MM.1S (cell line): ENCODE results near the gene METAP2.

Source experiments
- DNase-seq: peaks from one replicate; pipeline ENCODE4 v3.0.0-alpha.2; 2015
- H2AFZ ChIP-seq: fragments of 300-600 bp; sonication (generic); 2 replicates; pipeline ENCODE4 v1.6.0; 2016; ENCODE audit warnings: antibody characterized with exemption, low read length
- H3F3A ChIP-seq: fragments of 300-600 bp; sonication (generic); 2 replicates; pipeline ENCODE4 v1.6.1; 2016; ENCODE audit warnings: mild to moderate bottlenecking, antibody characterized with exemption, low read length, moderate library complexity, mixed read lengths; ENCODE audit not compliant: insufficient read depth
- H3K27ac ChIP-seq: fragments of 300-600 bp; sonication (generic); 2 replicates; pipeline ENCODE4 v1.5.1; 2016; ENCODE audit warnings: mild to moderate bottlenecking, low read length
- H3K27me3 ChIP-seq: fragments of 300-600 bp; sonication (generic); replicated peaks from 2 replicates; pipeline ENCODE4 v1.6.0; 2016; ENCODE audit warnings: low read length; ENCODE audit not compliant: insufficient read depth
- H3K36me3 ChIP-seq: fragments of 300-600 bp; sonication (generic); replicated peaks from 2 replicates; pipeline ENCODE4 v1.6.1; 2016; ENCODE audit warnings: mild to moderate bottlenecking, low read length, mixed read lengths; ENCODE audit not compliant: insufficient read depth
- H3K4me1 ChIP-seq: fragments of 300-600 bp; sonication (generic); 2 replicates; pipeline ENCODE4 v1.6.1; 2016; ENCODE audit warnings: low read length, mixed read lengths
- H3K4me2 ChIP-seq: fragments of 300-600 bp; sonication (generic); 2 replicates; pipeline ENCODE4 v1.6.0; 2016; ENCODE audit warnings: low read depth, low read length
- H3K4me3 ChIP-seq: fragments of 300-600 bp; sonication (generic); 2 replicates; pipeline ENCODE4 v1.5.1; 2016; ENCODE audit warnings: low read length, mixed read lengths
- H3K79me2 ChIP-seq: fragments of 300-600 bp; sonication (generic); 2 replicates; pipeline ENCODE4 v1.6.1; 2016; ENCODE audit warnings: mixed run types, low read length, mixed read lengths
- H3K9ac ChIP-seq: fragments of 300-600 bp; sonication (generic); 2 replicates; pipeline ENCODE4 v1.6.1; 2016; ENCODE audit warnings: low read length, mixed read lengths
- H3K9me2 ChIP-seq: fragments of 300-600 bp; sonication (generic); replicated peaks from 2 replicates; pipeline ENCODE4 v1.6.1; 2016; ENCODE audit warnings: mild to moderate bottlenecking, low read length, mixed read lengths; ENCODE audit not compliant: insufficient read depth
- H3K9me3 ChIP-seq: fragments of 300-600 bp; sonication (generic); replicated peaks from 2 replicates; pipeline ENCODE4 v1.6.1; 2016; ENCODE audit warnings: mild to moderate bottlenecking, low read length, mixed read lengths; ENCODE audit not compliant: insufficient read depth
- H4K20me1 ChIP-seq: fragments of 300-600 bp; sonication (generic); 2 replicates; pipeline ENCODE4 v1.6.1; 2016; ENCODE audit warnings: mild to moderate bottlenecking, low read length, moderate library complexity, mixed read lengths; ENCODE audit not compliant: insufficient read depth
- EZH2 ChIP-seq: fragments of 300-600 bp; sonication (generic); optimal IDR thresholded peaks from 2 replicates; pipeline ENCODE3; 2017; ENCODE audit warnings: low read depth, mild to moderate bottlenecking, antibody characterized with exemption, low read length, mixed read lengths
- EZH2phosphoT487 ChIP-seq: fragments of 300-600 bp; sonication (generic); IDR thresholded peaks from 2 replicates; pipeline ENCODE4 v1.6.1; 2018; ENCODE audit warnings: antibody characterized with exemption, low read length
- TF ChIP-seq, protein P1 (sequence below): fragments of 300-600 bp; sonication (generic); IDR thresholded peaks from 2 replicates; pipeline ENCODE4 v1.5.1; 2016; ENCODE audit warnings: antibody characterized with exemption, low read length, mixed read lengths

METAP2 gene

DNA sequence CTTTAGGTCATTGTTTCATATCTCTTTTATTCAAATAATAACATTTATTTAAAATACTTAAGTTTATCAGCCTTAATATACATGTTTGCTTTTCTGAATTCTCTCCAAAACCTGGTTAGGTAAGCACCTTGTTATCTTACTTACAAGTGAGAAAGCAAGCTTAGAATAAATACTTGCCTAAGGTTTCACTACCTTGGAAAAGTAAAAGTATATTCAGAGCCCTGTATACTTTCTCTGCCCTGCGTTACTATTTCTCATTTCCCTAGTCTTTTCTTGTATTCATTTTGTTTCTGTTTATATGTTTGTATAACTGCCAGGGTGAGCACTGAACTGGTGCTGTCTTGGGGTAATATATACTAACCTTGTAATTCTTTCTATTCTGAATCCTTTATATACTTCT is 21.5 kb downstream of the METAP2 start:
- TF ChIP-seq, protein P1, sequence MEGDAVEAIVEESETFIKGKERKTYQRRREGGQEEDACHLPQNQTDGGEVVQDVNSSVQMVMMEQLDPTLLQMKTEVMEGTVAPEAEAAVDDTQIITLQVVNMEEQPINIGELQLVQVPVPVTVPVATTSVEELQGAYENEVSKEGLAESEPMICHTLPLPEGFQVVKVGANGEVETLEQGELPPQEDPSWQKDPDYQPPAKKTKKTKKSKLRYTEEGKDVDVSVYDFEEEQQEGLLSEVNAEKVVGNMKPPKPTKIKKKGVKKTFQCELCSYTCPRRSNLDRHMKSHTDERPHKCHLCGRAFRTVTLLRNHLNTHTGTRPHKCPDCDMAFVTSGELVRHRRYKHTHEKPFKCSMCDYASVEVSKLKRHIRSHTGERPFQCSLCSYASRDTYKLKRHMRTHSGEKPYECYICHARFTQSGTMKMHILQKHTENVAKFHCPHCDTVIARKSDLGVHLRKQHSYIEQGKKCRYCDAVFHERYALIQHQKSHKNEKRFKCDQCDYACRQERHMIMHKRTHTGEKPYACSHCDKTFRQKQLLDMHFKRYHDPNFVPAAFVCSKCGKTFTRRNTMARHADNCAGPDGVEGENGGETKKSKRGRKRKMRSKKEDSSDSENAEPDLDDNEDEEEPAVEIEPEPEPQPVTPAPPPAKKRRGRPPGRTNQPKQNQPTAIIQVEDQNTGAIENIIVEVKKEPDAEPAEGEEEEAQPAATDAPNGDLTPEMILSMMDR, result no peak
- TF ChIP-seq EZH2 (no peak), EZH2phosphoT487 (no peak)
- Histone ChIP-seq H3K9me3 (no peaks in the 10 kb centered on the region), H3K4me2 (no peak overlapping the region), H3K79me2 (peaks cover 9% of the 10 kb centered on the region), H3K27ac (no peak overlapping the region), H3K4me3 (no peak overlapping the region), H3K9ac (no peak overlapping the region), H2AFZ (no peak overlapping the region), H3K9me2 (no peaks in the 10 kb centered on the region), H4K20me1 (no peaks in the 10 kb centered on the region), H3F3A (no peaks in the 10 kb centered on the region), H3K36me3 (peaks cover 13% of the 10 kb centered on the region; the same call in 1 of the 2 replicates), H3K4me1 (no peaks in the 10 kb centered on the region), H3K27me3 (no peaks in the 10 kb centered on the region)
- no peak for DNase-seq

DNA sequence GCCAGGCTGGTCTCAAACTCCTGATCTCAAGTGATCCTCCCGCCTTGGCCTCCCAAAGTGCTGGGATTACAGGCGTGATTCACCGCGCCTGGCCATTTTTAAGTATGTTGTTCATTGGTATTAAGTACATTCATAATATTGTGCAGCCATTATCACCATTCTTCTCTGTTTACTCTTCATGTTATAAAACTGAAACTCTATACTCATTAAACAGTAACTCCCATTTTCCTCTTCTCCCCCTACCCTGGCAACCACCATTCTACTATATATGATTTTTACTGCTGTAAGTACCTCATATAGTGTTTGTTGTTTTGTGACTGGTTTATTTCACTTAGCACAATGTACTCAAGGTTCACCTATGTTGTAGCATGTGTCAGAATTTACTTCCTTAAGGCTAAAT is 23.1 kb downstream of the METAP2 start:
- Histone ChIP-seq H2AFZ (no peak overlapping the region), H3F3A (no peaks in the 10 kb centered on the region), H3K36me3 (peaks cover 10% of the 10 kb centered on the region; the same call in 1 of the 2 replicates), H3K4me1 (no peaks in the 10 kb centered on the region), H3K4me2 (no peak overlapping the region), H3K4me3 (no peak overlapping the region), H4K20me1 (no peaks in the 10 kb centered on the region), H3K79me2 (peaks cover 21% of the 10 kb centered on the region), H3K27me3 (no peaks in the 10 kb centered on the region), H3K9ac (no peak overlapping the region), H3K27ac (no peak overlapping the region), H3K9me3 (no peaks in the 10 kb centered on the region), H3K9me2 (no peaks in the 10 kb centered on the region)
- DNase-seq, result no peak
- TF ChIP-seq, protein P1, result no peak
- no peak for TF ChIP-seq EZH2phosphoT487
- TF ChIP-seq EZH2, result no peak

DNA sequence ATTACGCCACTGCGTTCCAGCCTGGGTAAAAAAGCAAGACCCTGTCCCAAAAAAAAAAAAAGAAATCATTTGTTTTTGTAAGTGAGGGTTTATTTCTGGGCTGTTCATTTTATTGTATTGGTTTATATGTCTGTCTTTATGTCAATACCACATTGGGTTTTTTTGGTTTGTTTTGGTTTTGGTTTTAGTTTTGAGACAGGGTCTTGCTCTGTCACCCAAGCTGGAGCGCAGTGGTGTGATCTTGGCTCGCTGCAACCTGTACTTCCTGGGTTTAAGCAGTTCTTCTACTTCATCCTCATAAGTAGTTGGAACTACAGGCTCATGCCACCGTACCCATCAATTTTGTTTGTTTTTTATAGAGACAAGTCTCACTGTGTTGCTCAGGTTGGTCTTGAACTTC is 25.0 kb downstream of the METAP2 start:
- TF ChIP-seq, protein P1, result no peak
- TF ChIP-seq EZH2 (no peak), EZH2phosphoT487 (no peak)
- H3K36me3 ChIP-seq, result peaks cover 11% of the 10 kb centered on the region; the same call in 1 of the 2 replicates
- no peak for DNase-seq
- H3F3A ChIP-seq, result no peaks in the 10 kb centered on the region
- H4K20me1 ChIP-seq, result no peaks in the 10 kb centered on the region
- no peak overlapping the region for H3K27ac ChIP-seq
- H2AFZ ChIP-seq, result no peak overlapping the region
- no peaks in the 10 kb centered on the region for H3K27me3 ChIP-seq
- H3K9ac ChIP-seq, result no peak overlapping the region
- H3K9me2 ChIP-seq, result no peaks in the 10 kb centered on the region
- no peak overlapping the region for H3K4me2 ChIP-seq
- H3K4me3 ChIP-seq, result no peak overlapping the region
- peaks cover 25% of the 10 kb centered on the region for H3K79me2 ChIP-seq
- H3K9me3 ChIP-seq, result no peaks in the 10 kb centered on the region
- no peaks in the 10 kb centered on the region for H3K4me1 ChIP-seq
